GM18867 (cell line): ENCODE measurements around the gene TSR1.
"Not testable (repeated sequence)": the region's sequence is repeated elsewhere in the genome, so short reads cannot be mapped to it uniquely, and the experiment has no call there.

Source experiments
- ATAC-seq: cut with Tn5 transposase; IDR thresholded peaks from one replicate; pipeline ENCODE4 v1.9.1; 2021; ENCODE audit warnings: mild to moderate bottlenecking, moderate library complexity; ENCODE audit not compliant: unreplicated experiment

Gene TSR1

DNA sequence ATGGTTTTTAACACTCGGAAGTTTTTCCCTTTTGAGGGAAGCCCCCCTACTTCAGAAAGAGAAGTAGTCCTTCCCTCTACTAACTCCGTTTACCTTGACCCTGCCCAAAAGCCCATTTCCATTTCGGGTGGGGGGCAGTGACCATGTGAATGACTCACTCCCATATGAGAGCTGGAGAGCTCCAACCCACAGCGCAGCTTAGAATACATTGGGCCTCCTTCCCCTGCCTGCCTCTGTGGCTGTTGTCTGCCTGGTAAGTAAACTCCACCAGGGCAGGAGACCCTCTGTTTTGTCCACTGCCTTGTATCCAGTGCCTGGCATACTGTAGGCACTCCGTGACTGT lies 2.0 kb upstream of the TSR1 start:
- ATAC-seq = no peak

- peak; percentile 20 for ATAC-seq
Observed at GRCh38 chr17:2337544-2338314, 1.5 kb upstream of the TSR1 start.

- peak; percentile 29 for ATAC-seq
Observed at GRCh38 chr17:2336852-2337543, 741 bp upstream of the TSR1 start, which contains the start of gene SGSM2. TSS of gene SGSM2 (plus strand) at chr17:2337501. CDS start at chr17:2337689, 188 bp downstream.

GRCh38 chr17:2335726-2336214 lies 487 bp downstream of the TSR1 start:
- ATAC-seq = no peak

DNA sequence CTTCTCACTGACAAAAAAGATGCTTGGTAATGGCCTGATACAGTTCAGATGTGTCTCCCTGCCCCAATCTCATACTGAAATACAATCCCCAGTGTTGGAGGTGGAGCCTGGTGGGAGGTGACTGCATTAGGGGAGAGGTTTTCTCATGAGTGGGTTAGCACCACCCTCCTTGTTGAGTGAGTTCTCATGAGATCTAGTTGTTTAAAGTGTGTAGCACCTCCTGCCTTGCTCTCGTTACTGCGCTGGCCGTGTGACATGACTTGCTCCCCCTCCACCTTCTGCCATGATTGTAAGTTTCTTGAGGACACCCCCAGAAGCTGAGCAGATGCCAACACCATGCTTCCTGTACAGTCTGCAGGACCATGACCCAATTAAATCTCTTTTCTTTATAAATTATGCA lies 5.0 kb downstream of the TSR1 start:
- ATAC-seq = no peak

- ATAC-seq = no peak
Observed at GRCh38 chr17:2323629-2324314, 12.5 kb downstream of the TSR1 start.

GRCh38 chr17:2321399-2321798 lies 14.9 kb downstream of the TSR1 start:
- no peak for ATAC-seq

GRCh38 chr17:2319051-2319450 lies 17.2 kb downstream of the TSR1 start:
- ATAC-seq = no peak

- no peak for ATAC-seq
Observed at GRCh38 chr17:2317796-2318195, 18.5 kb downstream of the TSR1 start.

DNA sequence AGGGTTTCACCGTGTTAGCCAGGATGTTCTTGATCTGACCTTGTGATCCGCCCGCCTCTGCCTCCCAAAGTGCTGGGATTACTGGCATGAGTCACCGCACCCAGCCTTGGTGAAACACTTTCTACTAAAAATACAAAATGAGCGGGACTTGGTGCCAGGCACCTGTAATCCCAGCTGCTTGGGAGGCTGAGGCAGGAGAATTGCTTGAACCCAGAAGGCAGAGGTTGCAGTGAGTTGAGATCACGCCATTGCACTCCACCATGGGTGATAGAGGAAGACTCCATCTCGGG lies 19.4 kb downstream of the TSR1 start:
- not testable (repeated sequence) for ATAC-seq

- ATAC-seq = no peak
Observed at GRCh38 chr17:2312736-2313135, 23.5 kb downstream of the TSR1 start.

- no peak for ATAC-seq
Observed at GRCh38 chr17:2309338-2310154, 26.7 kb downstream of the TSR1 start.

- ATAC-seq = no peak
Observed at GRCh38 chr17:2304931-2305330, 31.3 kb downstream of the TSR1 start.

GRCh38 chr17:2303204-2304188 lies 32.8 kb downstream of the TSR1 start, which contains the start of the genes SMG6 and SRR:
TSS of gene SMG6 (minus strand) at chr17:2303785. CDS start at chr17:2303720, 65 bp downstream.
TSS of gene SRR (plus strand) at chr17:2303950. CDS start at chr17:2315561, 11,611 bp downstream.
- ATAC-seq = peak; percentile 80

GRCh38 chr17:2302778-2303203 lies 33.5 kb downstream of the TSR1 start:
- peak; percentile 3 for ATAC-seq

DNA sequence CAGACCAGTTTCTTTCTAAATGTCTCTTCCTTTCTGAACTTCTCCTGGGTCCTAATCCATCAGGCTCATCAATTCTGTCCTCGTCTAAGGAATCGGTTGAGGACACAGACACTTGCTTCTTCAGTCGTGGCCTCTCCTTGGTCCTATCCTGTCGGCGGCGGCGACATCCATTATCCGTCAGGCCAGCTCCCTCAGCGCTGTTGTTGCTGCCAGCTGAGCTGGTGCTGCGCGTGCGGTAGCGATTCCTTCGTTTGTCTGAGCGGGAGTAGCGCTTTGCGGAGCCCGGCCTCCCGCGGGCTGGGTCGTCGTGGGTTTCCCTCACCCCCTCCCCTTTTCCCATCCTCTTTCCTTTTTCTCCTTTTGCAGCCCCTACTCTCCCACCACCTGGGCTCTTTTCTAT lies 36.5 kb downstream of the TSR1 start:
- no peak for ATAC-seq

GRCh38 chr17:2299136-2299535 lies 37.1 kb downstream of the TSR1 start:
- no peak for ATAC-seq

DNA sequence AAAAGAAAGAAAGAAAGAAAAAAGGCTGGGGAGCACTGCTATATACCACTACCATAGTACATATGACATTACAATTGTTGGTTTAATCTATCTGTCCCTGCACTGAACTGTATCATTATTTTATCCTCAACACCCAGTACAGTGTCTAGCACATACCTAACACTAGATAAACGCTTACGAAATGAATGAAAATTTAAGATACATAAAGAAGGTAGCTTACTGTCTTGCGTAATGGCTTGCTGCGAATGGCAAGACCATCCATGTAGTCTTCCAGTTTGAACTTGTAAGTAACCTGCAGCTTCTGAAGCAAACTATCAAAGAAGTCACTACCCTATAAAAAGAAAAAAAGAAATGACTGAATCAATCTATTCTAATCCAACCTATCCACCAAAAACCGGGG lies 39.2 kb downstream of the TSR1 start:
- no peak for ATAC-seq

DNA sequence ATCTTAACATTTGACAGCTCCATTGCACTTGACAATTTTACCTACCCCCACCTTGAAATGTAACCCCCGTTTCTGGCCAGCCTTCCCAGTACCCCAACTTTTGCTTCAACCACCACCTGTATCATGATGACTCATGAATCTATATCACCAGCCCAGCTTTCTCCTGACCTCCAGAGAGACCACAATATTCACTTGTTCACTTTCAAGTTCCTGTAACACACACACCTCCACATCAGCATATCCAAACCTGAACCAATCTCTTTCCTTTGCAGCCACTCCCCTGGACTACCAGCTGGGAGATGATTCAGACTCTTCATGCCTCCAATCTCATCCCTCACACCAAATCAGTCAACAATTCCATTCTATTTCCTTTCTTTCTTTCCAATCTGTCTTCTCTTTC lies 40.7 kb downstream of the TSR1 start:
- ATAC-seq = no peak

GRCh38 chr17:2292100-2292499 lies 44.2 kb downstream of the TSR1 start:
- no peak for ATAC-seq
